Measurements from ENCODE around the gene PLA1A.
A peak's percentile ranks its signal among the peaks of the same experiment; 100 is the strongest.
"Not testable (repeated sequence)": the region's sequence is repeated elsewhere in the genome, so short reads cannot be mapped to it uniquely, and the experiment has no call there.

Gene PLA1A

GRCh38 chr3:119586733-119587172 lies 10.9 kb upstream of the PLA1A start:
- H3K4me1 ChIP-seq = no peaks in the 10 kb centered on the region
- H3K4me3 ChIP-seq = no peak overlapping the region
- DNase-seq (ENCODE audit: low spot score in 2 of 2) = no peak
- H3K9me3 ChIP-seq = no peaks in the 10 kb centered on the region; the same call in 1 of the 2 replicates
- H3K36me3 ChIP-seq (replicated peaks) = no peaks in the 10 kb centered on the region
- in situ Hi-C loops (cut with MboI; ENCODE audit: low sequenced_read_pairs) = no loop called here
- H3K27me3 ChIP-seq (ENCODE audit: low read depth) = no peaks in the 10 kb centered on the region

DNA sequence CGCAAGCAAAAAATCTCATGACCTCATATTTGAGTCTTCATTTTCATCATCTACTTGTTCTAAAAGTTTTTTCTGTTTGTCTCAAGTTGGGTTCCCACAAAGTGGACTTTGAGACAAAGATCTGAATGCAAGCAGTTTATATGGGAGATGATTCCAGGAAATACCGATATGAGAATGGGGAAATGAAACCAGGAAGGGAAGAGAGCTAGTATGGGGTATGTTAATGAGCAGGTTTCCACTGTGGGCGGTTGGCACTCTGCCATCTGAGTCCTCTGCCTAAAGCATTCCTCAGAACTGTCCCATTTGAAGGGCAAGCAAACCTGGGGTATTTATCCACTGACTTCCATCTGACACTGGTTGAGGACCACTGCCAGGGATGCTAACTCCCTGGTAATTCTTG lies 9.6 kb upstream of the PLA1A start:
- Histone ChIP-seq H3K27me3 (ENCODE audit: low read depth) (no peaks in the 10 kb centered on the region), H3K36me3 (replicated peaks) (no peaks in the 10 kb centered on the region), H3K9me3 (no peaks in the 10 kb centered on the region; the same call in 1 of the 2 replicates), H3K4me1 (no peaks in the 10 kb centered on the region), H3K4me3 (no peak overlapping the region)
- in situ Hi-C loops (cut with MboI; ENCODE audit: low sequenced_read_pairs) = no loop called here
- no peak for DNase-seq (ENCODE audit: low spot score in 2 of 2)

GRCh38 chr3:119589102-119589773 lies 8.4 kb upstream of the PLA1A start:
- Histone ChIP-seq H3K4me1 (no peaks in the 10 kb centered on the region), H3K4me3 (no peak overlapping the region), H3K36me3 (replicated peaks) (no peaks in the 10 kb centered on the region), H3K9me3 (no peaks in the 10 kb centered on the region; the same call in 1 of the 2 replicates), H3K27me3 (ENCODE audit: low read depth) (no peaks in the 10 kb centered on the region)
- in situ Hi-C loops (cut with MboI; ENCODE audit: low sequenced_read_pairs) = no loop called here
- no peak for DNase-seq (ENCODE audit: low spot score in 2 of 2)

- no peaks in the 10 kb centered on the region for H3K4me1 ChIP-seq
- H3K27me3 ChIP-seq (ENCODE audit: low read depth) = no peaks in the 10 kb centered on the region
- H3K4me3 ChIP-seq = no peak overlapping the region
- DNase-seq (ENCODE audit: low spot score in 2 of 2) = no peak
- no peaks in the 10 kb centered on the region; the same call in 1 of the 2 replicates for H3K9me3 ChIP-seq
- in situ Hi-C loops (cut with MboI; ENCODE audit: low sequenced_read_pairs) = no loop called here
- H3K36me3 ChIP-seq (replicated peaks) = no peaks in the 10 kb centered on the region
Observed at GRCh38 chr3:119590706-119591105, 7.0 kb upstream of the PLA1A start.

DNA sequence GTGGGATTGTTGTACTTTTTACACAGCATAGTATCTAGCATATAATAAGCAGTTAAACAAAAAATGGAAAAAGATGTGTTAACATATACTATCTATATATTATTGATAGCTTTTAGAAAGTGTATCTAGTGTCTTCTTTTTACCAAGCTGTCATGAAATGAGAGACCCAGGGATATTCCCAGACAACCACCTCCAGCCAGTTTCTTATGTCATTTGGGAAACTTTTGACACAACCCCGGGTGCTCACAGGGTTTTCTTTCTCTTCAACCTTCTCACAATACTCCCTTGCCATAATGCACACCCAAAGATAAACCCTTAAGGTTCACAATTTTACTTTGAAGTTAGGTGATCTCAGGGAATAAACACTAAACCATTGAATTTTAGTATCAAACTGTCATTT lies 4.8 kb upstream of the PLA1A start:
- no peaks in the 10 kb centered on the region for H3K36me3 ChIP-seq (replicated peaks)
- in situ Hi-C loops (cut with MboI; ENCODE audit: low sequenced_read_pairs) = no loop called here
- H3K9me3 ChIP-seq = no peaks in the 10 kb centered on the region; the same call in 1 of the 2 replicates
- DNase-seq (ENCODE audit: low spot score in 2 of 2) = no peak
- H3K4me1 ChIP-seq = no peaks in the 10 kb centered on the region
- no peak overlapping the region for H3K4me3 ChIP-seq
- H3K27me3 ChIP-seq (ENCODE audit: low read depth) = no peaks in the 10 kb centered on the region

GRCh38 chr3:119594066-119594465 lies 3.6 kb upstream of the PLA1A start:
- no peaks in the 10 kb centered on the region for H3K36me3 ChIP-seq (replicated peaks)
- H3K27me3 ChIP-seq (ENCODE audit: low read depth) = no peaks in the 10 kb centered on the region
- H3K9me3 ChIP-seq = no peaks in the 10 kb centered on the region; the same call in 1 of the 2 replicates
- no peak for DNase-seq (ENCODE audit: low spot score in 2 of 2)
- no peaks in the 10 kb centered on the region for H3K4me1 ChIP-seq
- no peak overlapping the region for H3K4me3 ChIP-seq
- in situ Hi-C loops (cut with MboI; ENCODE audit: low sequenced_read_pairs) = no loop called here

DNA sequence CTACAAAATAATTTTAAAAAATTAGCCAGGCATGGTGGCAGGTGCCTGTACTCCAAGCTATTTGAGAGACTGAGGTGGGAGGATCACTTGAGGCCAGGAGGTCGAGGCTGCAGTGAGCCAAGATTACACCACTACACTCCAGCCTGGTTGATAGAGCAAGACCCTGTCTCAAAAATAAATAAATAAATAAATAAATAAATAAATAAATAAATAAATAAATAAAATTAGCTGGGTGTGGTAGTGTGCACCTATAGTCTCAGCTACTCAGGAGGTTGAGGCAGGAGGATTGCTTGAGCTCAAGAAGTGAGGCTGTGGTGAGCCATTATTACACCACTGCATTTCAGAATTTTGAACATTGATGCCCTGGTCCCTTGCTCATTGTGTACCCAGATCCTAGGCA lies 2.8 kb upstream of the PLA1A start:
- H3K4me1 ChIP-seq; DNase-seq (ENCODE audit: low spot score in 2 of 2); H3K27me3 ChIP-seq (ENCODE audit: low read depth); H3K36me3 ChIP-seq (replicated peaks); in situ Hi-C loops (cut with MboI; ENCODE audit: low sequenced_read_pairs); H3K4me3 ChIP-seq; H3K9me3 ChIP-seq: not testable (repeated sequence)

DNA sequence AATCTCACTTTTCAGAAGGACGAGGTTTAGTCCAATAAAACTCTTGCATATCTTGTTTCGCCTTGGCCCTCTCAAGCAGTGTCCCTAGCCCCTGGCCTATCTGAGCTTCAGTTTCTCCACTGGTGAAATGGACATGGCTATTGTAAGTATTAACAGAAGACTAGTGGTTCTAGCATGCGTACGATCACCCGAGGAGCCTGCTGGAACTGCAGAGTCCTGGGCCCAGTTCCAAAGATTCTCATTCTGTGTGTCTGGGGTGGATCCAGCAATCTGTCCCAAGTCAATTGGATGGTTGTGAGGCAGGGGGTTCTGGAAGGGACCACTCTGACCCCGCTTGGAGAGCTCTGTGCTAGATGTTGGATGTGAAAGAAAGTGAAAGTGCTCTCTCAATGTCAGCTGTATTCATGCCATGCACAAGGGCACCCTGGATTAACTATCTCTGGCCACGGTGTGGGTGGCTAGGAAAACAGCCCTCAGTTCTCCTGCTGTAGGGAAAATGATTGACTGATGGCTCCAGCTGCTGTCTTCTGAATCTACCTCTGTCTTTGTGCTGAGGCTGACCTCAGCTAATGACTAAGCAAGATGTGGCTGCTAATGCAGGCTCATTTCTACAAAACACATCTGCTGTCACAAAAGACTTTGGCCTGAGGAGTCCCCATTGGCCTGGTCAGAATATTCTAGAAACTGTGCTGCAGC lies 1.9 kb upstream of the PLA1A start:
- no peak for DNase-seq (ENCODE audit: low spot score in 2 of 2)
- no peak overlapping the region for H3K4me3 ChIP-seq
- H3K27me3 ChIP-seq (ENCODE audit: low read depth) = no peaks in the 10 kb centered on the region
- H3K9me3 ChIP-seq = no peaks in the 10 kb centered on the region; the same call in 1 of the 2 replicates
- no peaks in the 10 kb centered on the region for H3K4me1 ChIP-seq
- in situ Hi-C loops (cut with MboI; ENCODE audit: low sequenced_read_pairs) = no loop called here
- H3K36me3 ChIP-seq (replicated peaks) = no peaks in the 10 kb centered on the region

GRCh38 chr3:119596398-119596797 lies 1.3 kb upstream of the PLA1A start:
- Histone ChIP-seq H3K4me3 (no peak overlapping the region), H3K27me3 (ENCODE audit: low read depth) (no peaks in the 10 kb centered on the region), H3K36me3 (replicated peaks) (no peaks in the 10 kb centered on the region), H3K4me1 (peaks cover 6% of the 10 kb centered on the region), H3K9me3 (no peaks in the 10 kb centered on the region)
- in situ Hi-C loops (cut with MboI; ENCODE audit: low sequenced_read_pairs) = no loop called here
- DNase-seq (ENCODE audit: low spot score in 2 of 2) = no peak

DNA sequence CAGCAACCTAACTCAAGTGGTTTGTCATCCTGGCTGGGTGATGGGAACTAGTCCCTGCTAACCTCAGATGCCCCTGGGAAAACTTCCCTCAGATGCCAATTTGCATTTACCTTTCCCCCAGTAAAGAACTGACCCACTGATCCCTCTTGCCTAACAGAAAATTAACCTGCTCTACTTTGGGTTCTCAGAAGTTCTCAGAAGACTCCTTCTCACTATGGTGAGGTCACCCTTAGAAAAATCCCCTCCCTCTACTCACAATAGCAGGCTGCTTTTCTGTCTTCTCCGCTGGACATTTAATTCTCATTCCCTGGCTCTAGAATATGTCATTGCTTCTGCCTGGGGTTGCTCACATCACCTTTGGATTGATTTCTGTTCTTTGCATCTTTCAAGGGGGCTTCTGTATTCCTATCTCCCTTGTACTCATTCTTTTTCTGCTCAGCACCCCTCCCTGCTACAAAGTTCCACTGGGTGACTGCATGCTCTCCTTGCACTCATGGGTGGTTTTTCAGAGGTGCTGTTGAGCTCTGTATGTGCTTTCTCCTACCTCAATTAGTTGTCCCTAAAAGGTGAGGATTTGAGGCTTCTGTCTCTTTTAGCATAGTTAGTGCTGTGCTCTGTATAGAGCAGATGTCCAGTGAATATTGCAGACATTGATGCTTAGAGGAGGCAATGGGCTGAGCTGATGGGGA lies 869 bp downstream of the PLA1A start:
- Histone ChIP-seq H3K4me1 (peaks cover 25% of the 10 kb centered on the region), H3K36me3 (replicated peaks) (no peaks in the 10 kb centered on the region), H3K4me3 (no peak overlapping the region), H3K9me3 (no peaks in the 10 kb centered on the region), H3K27me3 (ENCODE audit: low read depth) (no peaks in the 10 kb centered on the region)
- in situ Hi-C loops (cut with MboI; ENCODE audit: low sequenced_read_pairs) = no loop called here
- DNase-seq (ENCODE audit: low spot score in 2 of 2) = no peak

DNA sequence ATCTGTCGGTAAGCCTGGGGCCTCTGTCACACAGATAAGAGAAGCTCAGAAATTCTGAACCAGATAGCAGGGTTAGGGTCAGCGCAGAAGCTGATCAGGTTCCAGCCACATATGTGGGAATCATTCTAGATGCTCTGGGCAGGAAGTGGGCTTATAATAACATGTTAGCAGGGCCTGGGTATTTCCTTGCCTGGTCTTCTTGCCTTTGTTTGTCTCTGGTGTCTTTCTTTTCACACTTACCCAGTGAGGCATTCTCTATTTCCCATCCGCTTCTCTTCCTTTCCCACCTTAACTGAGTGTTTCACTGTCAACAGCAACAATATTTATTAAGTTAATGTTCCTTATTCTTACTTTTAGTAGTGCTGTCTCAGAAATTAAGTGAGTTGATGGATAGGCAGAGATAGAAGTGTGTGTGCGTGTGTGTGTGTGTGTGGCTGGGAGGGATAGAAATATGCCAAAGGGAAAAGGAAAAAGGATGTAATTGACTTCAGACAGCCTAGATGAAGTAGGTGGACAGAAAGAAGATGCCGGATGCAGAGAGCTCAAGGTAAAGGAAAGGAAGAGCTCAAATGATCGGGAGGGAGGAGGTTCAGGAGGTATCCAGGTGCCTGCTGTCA lies 2.0 kb downstream of the PLA1A start:
- Histone ChIP-seq H3K4me3 (no peak overlapping the region), H3K9me3 (no peaks in the 10 kb centered on the region), H3K27me3 (ENCODE audit: low read depth) (no peaks in the 10 kb centered on the region), H3K4me1 (peaks cover 28% of the 10 kb centered on the region), H3K36me3 (replicated peaks) (no peaks in the 10 kb centered on the region)
- no peak for DNase-seq (ENCODE audit: low spot score in 2 of 2)
- in situ Hi-C loops (cut with MboI; ENCODE audit: low sequenced_read_pairs) = no loop called here

DNA sequence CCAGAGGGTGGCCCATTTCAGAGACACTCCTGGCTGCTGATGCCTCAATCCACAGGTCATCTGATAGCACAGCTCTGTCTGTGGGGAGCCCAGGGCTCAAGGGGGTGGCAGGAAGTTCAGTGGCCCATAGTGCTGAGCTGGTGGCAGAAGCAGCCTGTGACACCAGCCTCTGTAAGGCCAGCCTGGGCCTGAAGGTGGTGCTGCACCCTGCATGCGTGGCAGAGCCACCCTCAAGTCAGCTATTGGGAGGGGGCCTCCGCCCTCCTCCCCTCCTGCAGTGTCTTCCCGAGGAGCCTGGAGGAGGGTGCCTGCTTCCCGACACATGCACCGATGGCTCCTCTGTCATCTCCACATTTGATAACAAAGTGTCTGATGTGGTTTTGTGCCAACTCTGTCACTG lies 3.0 kb downstream of the PLA1A start:
- in situ Hi-C loops (cut with MboI; ENCODE audit: low sequenced_read_pairs) = no loop called here
- Histone ChIP-seq H3K4me1 (peaks cover 28% of the 10 kb centered on the region), H3K4me3 (no peak overlapping the region), H3K9me3 (no peaks in the 10 kb centered on the region), H3K36me3 (replicated peaks) (no peaks in the 10 kb centered on the region), H3K27me3 (ENCODE audit: low read depth) (no peaks in the 10 kb centered on the region)
- peak in 1 of 2 experiments; percentile 41 for DNase-seq (ENCODE audit: low spot score in 2 of 2)

DNA sequence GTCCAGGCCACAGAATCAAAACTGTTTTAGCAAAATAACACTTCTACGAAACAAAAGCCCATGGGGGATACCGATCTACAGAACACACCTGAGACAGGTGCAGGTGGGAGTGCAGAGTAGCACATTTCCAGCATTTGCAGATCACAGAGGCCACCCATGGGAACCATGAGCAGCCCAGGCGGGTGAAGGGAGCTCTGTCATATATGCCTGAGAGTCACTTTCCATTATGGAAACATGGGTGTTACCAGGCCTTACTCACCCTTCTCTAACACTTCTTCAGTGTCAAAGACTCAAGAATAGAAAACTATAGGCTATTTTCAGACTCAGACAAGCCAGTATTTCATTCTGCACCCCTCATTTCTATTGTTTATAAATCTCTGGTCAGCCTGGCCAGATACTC lies 3.5 kb downstream of the PLA1A start:
- H3K36me3 ChIP-seq (replicated peaks) = no peaks in the 10 kb centered on the region
- in situ Hi-C loops (cut with MboI; ENCODE audit: low sequenced_read_pairs) = no loop called here
- H3K4me1 ChIP-seq = peaks cover 28% of the 10 kb centered on the region
- H3K9me3 ChIP-seq = no peaks in the 10 kb centered on the region
- H3K27me3 ChIP-seq (ENCODE audit: low read depth) = no peaks in the 10 kb centered on the region
- no peak for DNase-seq (ENCODE audit: low spot score in 2 of 2)
- H3K4me3 ChIP-seq = no peak overlapping the region

- H3K9me3 ChIP-seq = no peaks in the 10 kb centered on the region
- no peaks in the 10 kb centered on the region for H3K36me3 ChIP-seq (replicated peaks)
- no peaks in the 10 kb centered on the region for H3K27me3 ChIP-seq (ENCODE audit: low read depth)
- peaks cover 28% of the 10 kb centered on the region for H3K4me1 ChIP-seq
- H3K4me3 ChIP-seq = no peak overlapping the region
- peak; percentile 41 to 79 for DNase-seq (ENCODE audit: low spot score in 2 of 2)
- in situ Hi-C loops (cut with MboI; ENCODE audit: low sequenced_read_pairs) = no loop called here
Observed at GRCh38 chr3:119602676-119603075, 5.0 kb downstream of the PLA1A start.

All from HAP-1 (cell line).